HEK293 (cell line): ENCODE measurements around the gene IL17B.

Experiments used
- BCL11A ChIP-seq: fragments of 450-650 bp; formaldehyde crosslinking; IDR thresholded peaks from 2 replicates; pipeline ENCODE4 v1.5.1; 2016; ENCODE audit warnings: low read depth, missing biosample characterization, missing genetic modification characterization
- GLIS1 ChIP-seq: fragments of 450-650 bp; formaldehyde crosslinking; IDR thresholded peaks from 2 replicates; pipeline ENCODE4 v1.5.1; 2016; ENCODE audit warnings: missing biosample characterization, missing genetic modification characterization
- HOXD13 ChIP-seq: sonication (generic); formaldehyde crosslinking; IDR thresholded peaks from 2 replicates; pipeline ENCODE4 v1.8.0; 2022; ENCODE audit warnings: missing genetic modification reagents, borderline replicate concordance
- SCRT2 ChIP-seq: fragments of 450-650 bp; formaldehyde crosslinking; IDR thresholded peaks from 2 replicates; pipeline ENCODE4 v1.5.1; 2016; ENCODE audit warnings: missing biosample characterization, missing genetic modification characterization
- SETDB1 ChIP-seq: IDR thresholded peaks from one replicate; pipeline ENCODE4 v1.6.1; 2017; ENCODE audit warnings: mild to moderate bottlenecking, low read length, moderate library complexity, mixed read lengths; ENCODE audit not compliant: insufficient read length
- TCF7L2 ChIP-seq: IDR thresholded peaks from 2 replicates; pipeline ENCODE4 v1.6.1; 2011; ENCODE audit warnings: low read depth, mild to moderate bottlenecking, inconsistent platforms, low read length, moderate library complexity, borderline replicate concordance
- TRIM28 ChIP-seq: IDR thresholded peaks from 2 replicates; pipeline ENCODE4 v1.6.1; 2011; ENCODE audit warnings: low read length, control low read depth, borderline replicate concordance
- ZBTB1 ChIP-seq: fragments of 450-650 bp; formaldehyde crosslinking; IDR thresholded peaks from 2 replicates; pipeline ENCODE4 v1.5.1; 2016; ENCODE audit warnings: missing biosample characterization, missing genetic modification characterization
- ZBTB17 ChIP-seq: fragments of 450-650 bp; formaldehyde crosslinking; IDR thresholded peaks from 2 replicates; pipeline ENCODE4 v1.5.1; 2016; ENCODE audit warnings: missing biosample characterization, missing genetic modification characterization
- ZIC2 ChIP-seq: fragments of 450-650 bp; formaldehyde crosslinking; IDR thresholded peaks from 2 replicates; pipeline ENCODE4 v1.5.1; 2016; ENCODE audit warnings: missing biosample characterization, missing genetic modification characterization
- ZNF175 ChIP-seq: fragments of 450-650 bp; formaldehyde crosslinking; IDR thresholded peaks from 2 replicates; pipeline ENCODE4 v1.5.1; 2016; ENCODE audit warnings: missing biosample characterization, missing genetic modification characterization
- ZNF23 ChIP-seq: fragments of 450-650 bp; formaldehyde crosslinking; IDR thresholded peaks from 2 replicates; pipeline ENCODE4 v1.5.1; 2016; ENCODE audit warnings: missing biosample characterization, missing genetic modification characterization, borderline replicate concordance
- ZNF24 ChIP-seq: fragments of 450-650 bp; formaldehyde crosslinking; IDR thresholded peaks from 2 replicates; pipeline ENCODE4 v1.5.1; 2016; ENCODE audit warnings: missing biosample characterization, missing genetic modification characterization
- ZNF354C ChIP-seq: fragments of 450-650 bp; formaldehyde crosslinking; IDR thresholded peaks from 2 replicates; pipeline ENCODE4 v1.5.1; 2016; ENCODE audit warnings: missing biosample characterization, missing genetic modification characterization, low read depth, borderline replicate concordance
- ZNF391 ChIP-seq: fragments of 450-650 bp; formaldehyde crosslinking; IDR thresholded peaks from 2 replicates; pipeline ENCODE4 v1.5.1; 2016; ENCODE audit warnings: low read depth, missing biosample characterization, missing genetic modification characterization, borderline replicate concordance
- ZNF404 ChIP-seq: fragments of 450-650 bp; formaldehyde crosslinking; IDR thresholded peaks from 2 replicates; pipeline ENCODE4 v1.5.1; 2017; ENCODE audit warnings: missing biosample characterization, missing genetic modification characterization
- ZNF423 ChIP-seq: fragments of 450-650 bp; formaldehyde crosslinking; IDR thresholded peaks from 2 replicates; pipeline ENCODE4 v1.5.1; 2016; ENCODE audit warnings: missing biosample characterization, missing genetic modification characterization
- ZNF654 ChIP-seq: fragments of 450-650 bp; formaldehyde crosslinking; IDR thresholded peaks from 2 replicates; pipeline ENCODE4 v1.5.1; 2016; ENCODE audit warnings: low read depth, missing biosample characterization, missing genetic modification characterization
- ZNF76 ChIP-seq: fragments of 450-650 bp; formaldehyde crosslinking; IDR thresholded peaks from 2 replicates; pipeline ENCODE4; 2016; ENCODE audit warnings: low read depth, missing biosample characterization, missing genetic modification characterization, borderline replicate concordance
- ZNF776 ChIP-seq: fragments of 450-650 bp; formaldehyde crosslinking; IDR thresholded peaks from 2 replicates; pipeline ENCODE4 v1.5.0; 2017; ENCODE audit warnings: missing biosample characterization, missing genetic modification characterization, borderline replicate concordance
- ZNF837 ChIP-seq: fragments of 450-650 bp; formaldehyde crosslinking; IDR thresholded peaks from 2 replicates; pipeline ENCODE4 v1.5.1; 2016; ENCODE audit warnings: missing biosample characterization, missing genetic modification characterization
- TF ChIP-seq, protein P1 (sequence below): fragments of 450-650 bp; formaldehyde crosslinking; IDR thresholded peaks from 2 replicates; pipeline ENCODE4 v1.5.1; 2016; ENCODE audit warnings: missing biosample characterization, missing genetic modification characterization
- TF ChIP-seq, protein P2 (sequence below): fragments of 450-650 bp; formaldehyde crosslinking; IDR thresholded peaks from 2 replicates; pipeline ENCODE4 v1.5.1; 2017; ENCODE audit warnings: missing biosample characterization, missing genetic modification characterization
- TF ChIP-seq, protein P3 (sequence below): fragments of 450-650 bp; IDR thresholded peaks from 2 replicates; pipeline ENCODE4 v1.5.1; 2018; ENCODE audit warnings: missing biosample characterization, missing genetic modification characterization
- TF ChIP-seq, protein P4 (sequence below): fragments of 450-650 bp; formaldehyde crosslinking; IDR thresholded peaks from 2 replicates; pipeline ENCODE4 v1.5.1; 2016; ENCODE audit warnings: missing biosample characterization, missing genetic modification characterization
- TF ChIP-seq, protein P5 (sequence below): fragments of 450-650 bp; formaldehyde crosslinking; optimal IDR thresholded peaks from 2 replicates; pipeline ENCODE3; 2016; ENCODE audit warnings: missing biosample characterization, mild to moderate bottlenecking, missing genetic modification characterization
- TF ChIP-seq, protein P6 (sequence below): fragments of 450-650 bp; formaldehyde crosslinking; IDR thresholded peaks from 2 replicates; pipeline ENCODE4 v1.5.1; 2016; ENCODE audit warnings: missing biosample characterization, missing genetic modification characterization
- TF ChIP-seq, protein P7 (sequence below): fragments of 450-650 bp; formaldehyde crosslinking; IDR thresholded peaks from 2 replicates; pipeline ENCODE4 v1.5.1; 2017; ENCODE audit warnings: missing biosample characterization, missing genetic modification characterization

Gene IL17B

DNA sequence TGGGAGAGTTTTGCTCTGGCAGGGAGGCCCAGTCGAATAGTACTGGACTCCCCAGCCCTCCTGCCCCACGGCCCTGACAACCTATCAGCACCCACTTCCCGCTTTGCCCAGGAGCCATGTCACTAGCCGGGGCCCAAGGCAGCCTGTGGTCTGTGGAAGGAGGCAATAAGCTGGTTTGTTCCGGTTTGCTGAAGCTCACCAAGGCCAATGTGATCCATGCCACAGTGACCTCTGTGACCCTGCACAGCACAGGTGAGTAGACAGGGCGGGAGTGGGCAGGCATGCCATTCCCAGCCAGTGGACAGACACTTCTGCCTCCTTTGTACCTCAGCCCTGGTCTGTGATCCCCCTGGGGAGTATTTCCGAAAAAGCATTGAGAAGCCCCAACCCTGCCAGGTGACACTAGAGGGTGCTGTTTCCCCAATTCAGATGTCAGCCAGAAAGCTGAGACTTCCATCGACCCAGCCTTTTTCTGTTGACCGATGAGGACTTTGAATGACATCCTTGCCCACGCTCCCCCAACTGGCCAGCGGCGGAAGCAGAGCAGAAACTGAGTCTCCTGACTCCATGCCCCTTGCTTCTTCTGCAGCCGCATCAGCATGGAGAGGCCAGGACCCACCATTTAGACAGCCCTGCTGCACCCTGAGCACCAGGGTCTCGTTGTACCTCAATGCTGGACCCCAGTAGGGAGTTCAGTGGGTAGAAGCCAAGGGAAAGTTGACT is 11.7 kb downstream of the IL17B start (continued):
- TF ChIP-seq ZNF837 (tag by site-specific recombination) (no peak), TCF7L2 (no peak), ZNF423 (tag by site-specific recombination) (no peak), HOXD13 (CRISPR knock-in tag) (no peak), ZNF391 (tag by site-specific recombination) (no peak), ZNF76 (tag by site-specific recombination) (no peak), ZBTB1 (tag by site-specific recombination) (no peak), ZIC2 (tag by site-specific recombination) (no peak), BCL11A (tag by site-specific recombination) (no peak), SCRT2 (tag by site-specific recombination) (no peak), ZNF404 (tag by site-specific recombination) (no peak), GLIS1 (tag by site-specific recombination) (no peak), ZNF23 (tag by site-specific recombination) (no peak), TRIM28 (no peak), SETDB1 (no peak), ZNF175 (no peak), ZNF354C (tag by site-specific recombination) (no peak), ZNF654 (tag by site-specific recombination) (peak; percentile 79), ZNF776 (tag by site-specific recombination) (no peak), ZBTB17 (tag by site-specific recombination) (peak; percentile 70), ZNF24 (tag by site-specific recombination) (no peak)
- TF ChIP-seq, protein P1, sequence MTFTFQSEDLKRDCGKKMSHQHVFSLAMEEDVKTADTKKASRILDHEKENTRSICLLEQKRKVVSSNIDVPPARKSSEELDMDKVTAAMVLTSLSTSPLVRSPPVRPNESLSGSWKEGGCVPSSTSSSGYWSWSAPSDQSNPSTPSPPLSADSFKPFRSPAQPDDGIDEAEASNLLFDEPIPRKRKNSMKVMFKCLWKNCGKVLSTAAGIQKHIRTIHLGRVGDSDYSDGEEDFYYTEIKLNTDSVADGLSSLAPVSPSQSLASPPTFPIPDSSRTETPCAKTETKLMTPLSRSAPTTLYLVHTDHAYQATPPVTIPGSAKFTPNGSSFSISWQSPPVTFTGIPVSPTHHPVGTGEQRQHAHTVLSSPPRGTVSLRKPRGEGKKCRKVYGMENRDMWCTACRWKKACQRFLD (tag by site-specific recombination): no peak
- TF ChIP-seq, protein P2, sequence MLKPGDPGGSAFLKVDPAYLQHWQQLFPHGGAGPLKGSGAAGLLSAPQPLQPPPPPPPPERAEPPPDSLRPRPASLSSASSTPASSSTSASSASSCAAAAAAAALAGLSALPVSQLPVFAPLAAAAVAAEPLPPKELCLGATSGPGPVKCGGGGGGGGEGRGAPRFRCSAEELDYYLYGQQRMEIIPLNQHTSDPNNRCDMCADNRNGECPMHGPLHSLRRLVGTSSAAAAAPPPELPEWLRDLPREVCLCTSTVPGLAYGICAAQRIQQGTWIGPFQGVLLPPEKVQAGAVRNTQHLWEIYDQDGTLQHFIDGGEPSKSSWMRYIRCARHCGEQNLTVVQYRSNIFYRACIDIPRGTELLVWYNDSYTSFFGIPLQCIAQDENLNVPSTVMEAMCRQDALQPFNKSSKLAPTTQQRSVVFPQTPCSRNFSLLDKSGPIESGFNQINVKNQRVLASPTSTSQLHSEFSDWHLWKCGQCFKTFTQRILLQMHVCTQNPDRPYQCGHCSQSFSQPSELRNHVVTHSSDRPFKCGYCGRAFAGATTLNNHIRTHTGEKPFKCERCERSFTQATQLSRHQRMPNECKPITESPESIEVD: no peak
- TF ChIP-seq, protein P3, sequence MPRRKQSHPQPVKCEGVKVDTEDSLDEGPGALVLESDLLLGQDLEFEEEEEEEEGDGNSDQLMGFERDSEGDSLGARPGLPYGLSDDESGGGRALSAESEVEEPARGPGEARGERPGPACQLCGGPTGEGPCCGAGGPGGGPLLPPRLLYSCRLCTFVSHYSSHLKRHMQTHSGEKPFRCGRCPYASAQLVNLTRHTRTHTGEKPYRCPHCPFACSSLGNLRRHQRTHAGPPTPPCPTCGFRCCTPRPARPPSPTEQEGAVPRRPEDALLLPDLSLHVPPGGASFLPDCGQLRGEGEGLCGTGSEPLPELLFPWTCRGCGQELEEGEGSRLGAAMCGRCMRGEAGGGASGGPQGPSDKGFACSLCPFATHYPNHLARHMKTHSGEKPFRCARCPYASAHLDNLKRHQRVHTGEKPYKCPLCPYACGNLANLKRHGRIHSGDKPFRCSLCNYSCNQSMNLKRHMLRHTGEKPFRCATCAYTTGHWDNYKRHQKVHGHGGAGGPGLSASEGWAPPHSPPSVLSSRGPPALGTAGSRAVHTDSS (tag by site-specific recombination): no peak
- TF ChIP-seq, protein P4, sequence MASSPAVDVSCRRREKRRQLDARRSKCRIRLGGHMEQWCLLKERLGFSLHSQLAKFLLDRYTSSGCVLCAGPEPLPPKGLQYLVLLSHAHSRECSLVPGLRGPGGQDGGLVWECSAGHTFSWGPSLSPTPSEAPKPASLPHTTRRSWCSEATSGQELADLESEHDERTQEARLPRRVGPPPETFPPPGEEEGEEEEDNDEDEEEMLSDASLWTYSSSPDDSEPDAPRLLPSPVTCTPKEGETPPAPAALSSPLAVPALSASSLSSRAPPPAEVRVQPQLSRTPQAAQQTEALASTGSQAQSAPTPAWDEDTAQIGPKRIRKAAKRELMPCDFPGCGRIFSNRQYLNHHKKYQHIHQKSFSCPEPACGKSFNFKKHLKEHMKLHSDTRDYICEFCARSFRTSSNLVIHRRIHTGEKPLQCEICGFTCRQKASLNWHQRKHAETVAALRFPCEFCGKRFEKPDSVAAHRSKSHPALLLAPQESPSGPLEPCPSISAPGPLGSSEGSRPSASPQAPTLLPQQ: 0 out of 2 replicates have a peak, but pooled peaks have one; percentile 26
- TF ChIP-seq, protein P5, sequence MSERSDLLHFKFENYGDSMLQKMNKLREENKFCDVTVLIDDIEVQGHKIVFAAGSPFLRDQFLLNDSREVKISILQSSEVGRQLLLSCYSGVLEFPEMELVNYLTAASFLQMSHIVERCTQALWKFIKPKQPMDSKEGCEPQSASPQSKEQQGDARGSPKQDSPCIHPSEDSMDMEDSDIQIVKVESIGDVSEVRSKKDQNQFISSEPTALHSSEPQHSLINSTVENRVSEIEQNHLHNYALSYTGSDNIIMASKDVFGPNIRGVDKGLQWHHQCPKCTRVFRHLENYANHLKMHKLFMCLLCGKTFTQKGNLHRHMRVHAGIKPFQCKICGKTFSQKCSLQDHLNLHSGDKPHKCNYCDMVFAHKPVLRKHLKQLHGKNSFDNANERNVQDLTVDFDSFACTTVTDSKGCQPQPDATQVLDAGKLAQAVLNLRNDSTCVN (tag by site-specific recombination): no peak
- TF ChIP-seq, protein P6, sequence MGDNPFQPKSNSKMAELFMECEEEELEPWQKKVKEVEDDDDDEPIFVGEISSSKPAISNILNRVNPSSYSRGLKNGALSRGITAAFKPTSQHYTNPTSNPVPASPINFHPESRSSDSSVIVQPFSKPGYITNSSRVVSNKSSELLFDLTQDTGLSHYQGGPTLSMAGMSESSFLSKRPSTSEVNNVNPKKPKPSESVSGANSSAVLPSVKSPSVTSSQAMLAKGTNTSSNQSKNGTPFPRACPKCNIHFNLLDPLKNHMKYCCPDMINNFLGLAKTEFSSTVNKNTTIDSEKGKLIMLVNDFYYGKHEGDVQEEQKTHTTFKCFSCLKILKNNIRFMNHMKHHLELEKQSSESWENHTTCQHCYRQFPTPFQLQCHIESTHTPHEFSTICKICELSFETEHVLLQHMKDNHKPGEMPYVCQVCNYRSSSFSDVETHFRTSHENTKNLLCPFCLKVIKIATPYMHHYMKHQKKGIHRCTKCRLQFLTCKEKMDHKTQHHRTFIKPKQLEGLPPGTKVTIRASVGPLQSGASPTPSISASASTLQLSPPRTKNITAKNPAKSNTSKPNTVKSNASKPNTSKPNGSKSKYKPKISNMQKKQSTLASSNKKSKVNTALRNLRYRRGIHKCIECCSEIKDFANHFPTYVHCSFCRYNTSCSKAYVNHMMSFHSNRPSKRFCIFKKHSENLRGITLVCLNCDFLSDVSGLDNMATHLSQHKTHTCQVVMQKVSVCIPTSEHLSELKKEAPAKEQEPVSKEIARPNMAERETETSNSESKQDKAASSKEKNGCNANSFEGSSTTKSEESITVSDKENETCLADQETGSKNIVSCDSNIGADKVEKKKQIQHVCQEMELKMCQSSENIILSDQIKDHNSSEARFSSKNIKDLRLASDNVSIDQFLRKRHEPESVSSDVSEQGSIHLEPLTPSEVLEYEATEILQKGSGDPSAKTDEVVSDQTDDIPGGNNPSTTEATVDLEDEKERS: no peak
- TF ChIP-seq, protein P7, sequence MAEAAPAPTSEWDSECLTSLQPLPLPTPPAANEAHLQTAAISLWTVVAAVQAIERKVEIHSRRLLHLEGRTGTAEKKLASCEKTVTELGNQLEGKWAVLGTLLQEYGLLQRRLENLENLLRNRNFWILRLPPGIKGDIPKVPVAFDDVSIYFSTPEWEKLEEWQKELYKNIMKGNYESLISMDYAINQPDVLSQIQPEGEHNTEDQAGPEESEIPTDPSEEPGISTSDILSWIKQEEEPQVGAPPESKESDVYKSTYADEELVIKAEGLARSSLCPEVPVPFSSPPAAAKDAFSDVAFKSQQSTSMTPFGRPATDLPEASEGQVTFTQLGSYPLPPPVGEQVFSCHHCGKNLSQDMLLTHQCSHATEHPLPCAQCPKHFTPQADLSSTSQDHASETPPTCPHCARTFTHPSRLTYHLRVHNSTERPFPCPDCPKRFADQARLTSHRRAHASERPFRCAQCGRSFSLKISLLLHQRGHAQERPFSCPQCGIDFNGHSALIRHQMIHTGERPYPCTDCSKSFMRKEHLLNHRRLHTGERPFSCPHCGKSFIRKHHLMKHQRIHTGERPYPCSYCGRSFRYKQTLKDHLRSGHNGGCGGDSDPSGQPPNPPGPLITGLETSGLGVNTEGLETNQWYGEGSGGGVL (tag by site-specific recombination): no peak
